GM12878 (cell line): ENCODE measurements around the gene TTYH1.

Experiments used
- ATF3 ChIP-seq: IDR thresholded peaks from 2 replicates; pipeline ENCODE4 v1.6.1; 2011; ENCODE audit warnings: low read depth, mild to moderate bottlenecking, low read length, moderate library complexity, borderline replicate concordance; ENCODE audit errors: extremely low read depth
- CBX5 ChIP-seq: sonication (generic); IDR thresholded peaks from 2 replicates; pipeline ENCODE4 v1.6.1; 2016; ENCODE audit warnings: low read depth, moderate library complexity, mild to moderate bottlenecking, inconsistent platforms
- CEBPB ChIP-seq, 2 experiments: fragments of 150-350 bp in 1 of 2; IDR thresholded peaks; 2 replicates each; pipeline ENCODE4 v1.6.1; 2012 to 2014; ENCODE audit warnings: low read depth in 2 of 2, low read length in 2 of 2, borderline replicate concordance in 1 of 2, inconsistent platforms in 1 of 2
- CTCF ChIP-seq, 3 experiments: IDR thresholded peaks in 2 of 3; conservative IDR thresholded peaks in 1 of 3; 2 replicates each; pipeline ENCODE4 v1.5.1; 2011; ENCODE audit warnings: low read depth in 3 of 3, low read length in 3 of 3, mild to moderate bottlenecking in 3 of 3, control low read depth in 2 of 3, moderate library complexity in 2 of 3, inconsistent platforms in 1 of 3, mixed read lengths in 1 of 3; ENCODE audit not compliant: control insufficient read depth in 2 of 3, insufficient read depth in 1 of 3; ENCODE audit errors: extremely low read depth in 1 of 3
- EGR1 ChIP-seq, 2 experiments: IDR thresholded peaks; 1 replicate in 1 of 2; 2 replicates in 1 of 2; pipeline ENCODE4 v1.6.1; 2011 to 2012; ENCODE audit warnings: low read depth in 2 of 2, low read length in 2 of 2, borderline replicate concordance in 1 of 2, mild to moderate bottlenecking in 1 of 2, moderate library complexity in 1 of 2
- EP300 ChIP-seq, 2 experiments: fragments of 150-350 bp in 1 of 2; IDR thresholded peaks; 2 replicates each; pipeline ENCODE4 v1.6.1; 2011 to 2012; ENCODE audit warnings: low read depth in 2 of 2, low read length in 2 of 2, borderline replicate concordance in 1 of 2, improper control_type of control experiment in 1 of 2, inconsistent platforms in 1 of 2; ENCODE audit not compliant: control insufficient read depth in 1 of 2
- ESRRA ChIP-seq: IDR thresholded peaks from 2 replicates; pipeline ENCODE4 v1.6.1; 2012; ENCODE audit warnings: mild to moderate bottlenecking, low read length, improper control_type of control experiment
- MAX ChIP-seq: IDR thresholded peaks from 2 replicates; pipeline ENCODE4 v1.6.1; 2012; ENCODE audit warnings: low read depth, low read length, improper control_type of control experiment
- NBN ChIP-seq: fragments of 450-650 bp; IDR thresholded peaks from 2 replicates; pipeline ENCODE4 v1.6.1; 2016
- NR2C1 ChIP-seq: fragments of 450-650 bp; IDR thresholded peaks from 2 replicates; pipeline ENCODE4 v1.6.1; 2017; ENCODE audit warnings: antibody characterized with exemption, mild to moderate bottlenecking, moderate library complexity
- POLR2A ChIP-seq: IDR thresholded peaks from 2 replicates; pipeline ENCODE4 v1.6.1; 2011; ENCODE audit warnings: low read depth, mild to moderate bottlenecking, low read length
- SUZ12 ChIP-seq: fragments of 200-600 bp; sonication (generic); IDR thresholded peaks from one replicate; pipeline ENCODE4 v1.6.1; 2018; ENCODE audit warnings: antibody characterized with exemption, mild to moderate bottlenecking; ENCODE audit not compliant: unreplicated experiment
- ZNF622 ChIP-seq: fragments of 450-650 bp; IDR thresholded peaks from 2 replicates; pipeline ENCODE4 v1.6.1; 2017; ENCODE audit warnings: mild to moderate bottlenecking, inconsistent platforms

- no peak for TF ChIP-seq EGR1 (IDR thresholded peaks at IDR 0.05; ENCODE audit: borderline replicate concordance in 1 of 2, low read depth in 2 of 2, low read length in 2 of 2)
- TF ChIP-seq SUZ12: no peak
- TF ChIP-seq MAX: no peak
- TF ChIP-seq NR2C1: no peak
- TF ChIP-seq ATF3: no peak
- no peak for TF ChIP-seq ZNF622
- no peak for TF ChIP-seq CTCF (IDR thresholded peaks at IDR 0.05 in 2 of 3, conservative IDR thresholded peaks at IDR 0.05 in 1 of 3; ENCODE audit: control insufficient read depth in 2 of 3, extremely low read depth in 1 of 3, insufficient read depth in 1 of 3, low read depth in 3 of 3, low read length in 3 of 3)
- no peak for TF ChIP-seq ESRRA
- no peak for TF ChIP-seq NBN
- no peak for TF ChIP-seq CBX5
- TF ChIP-seq EP300 (IDR thresholded peaks at IDR 0.05; ENCODE audit: borderline replicate concordance in 1 of 2, control insufficient read depth in 1 of 2, low read depth in 2 of 2, low read length in 2 of 2): no peak
- no peak for TF ChIP-seq CEBPB (IDR thresholded peaks at IDR 0.05; ENCODE audit: borderline replicate concordance in 1 of 2, low read depth in 2 of 2, low read length in 2 of 2)
- no peak for TF ChIP-seq POLR2A
Measured at GRCh38 chr19:54484451-54484850, 69.2 kb downstream of the TTYH1 start.
